IPS-15b (cell line): ENCODE data around the gene ZNF467.

Experiments used
- H3K27me3 ChIP-seq: one replicate; pipeline ENCODE4 v1.6.1; 2013; ENCODE audit warnings: low read length; ENCODE audit not compliant: control insufficient read depth, insufficient read depth
- H3K36me3 ChIP-seq: one replicate; pipeline ENCODE4 v1.6.1; 2013; ENCODE audit warnings: low read length; ENCODE audit not compliant: control insufficient read depth, insufficient read depth
- H3K4me1 ChIP-seq: one replicate; pipeline ENCODE4 v1.6.1; 2013; ENCODE audit warnings: mild to moderate bottlenecking, low read length; ENCODE audit not compliant: control insufficient read depth, insufficient read depth
- H3K4me3 ChIP-seq: one replicate; pipeline ENCODE4 v1.5.1; 2013; ENCODE audit warnings: low read depth, low read length
- H3K9ac ChIP-seq: one replicate; pipeline ENCODE4 v1.6.1; 2013; ENCODE audit warnings: low read depth, mild to moderate bottlenecking, low read length
- H3K9me3 ChIP-seq: one replicate; pipeline ENCODE4 v1.6.1; 2013; ENCODE audit warnings: mild to moderate bottlenecking, low read length; ENCODE audit not compliant: control insufficient read depth, insufficient read depth

Gene ZNF467

GRCh38 chr7:149725426-149725821 is 48.0 kb downstream of the ZNF467 start:
- H3K9ac ChIP-seq = no peak overlapping the region
- H3K36me3 ChIP-seq = peaks cover 33% of the 10 kb centered on the region

GRCh38 chr7:149724661-149725425 is 48.5 kb downstream of the ZNF467 start:
- Histone ChIP-seq H3K36me3 (peaks cover 30% of the 10 kb centered on the region), H3K9ac (no peak overlapping the region)

More at GRCh38 chr7:149725426-149725821, 48.0 kb downstream of the ZNF467 start:
- Histone ChIP-seq H3K9me3 (no peaks in the 10 kb centered on the region), H3K27me3 (no peaks in the 10 kb centered on the region), H3K4me3 (no peak overlapping the region), H3K4me1 (no peaks in the 10 kb centered on the region)

DNA sequence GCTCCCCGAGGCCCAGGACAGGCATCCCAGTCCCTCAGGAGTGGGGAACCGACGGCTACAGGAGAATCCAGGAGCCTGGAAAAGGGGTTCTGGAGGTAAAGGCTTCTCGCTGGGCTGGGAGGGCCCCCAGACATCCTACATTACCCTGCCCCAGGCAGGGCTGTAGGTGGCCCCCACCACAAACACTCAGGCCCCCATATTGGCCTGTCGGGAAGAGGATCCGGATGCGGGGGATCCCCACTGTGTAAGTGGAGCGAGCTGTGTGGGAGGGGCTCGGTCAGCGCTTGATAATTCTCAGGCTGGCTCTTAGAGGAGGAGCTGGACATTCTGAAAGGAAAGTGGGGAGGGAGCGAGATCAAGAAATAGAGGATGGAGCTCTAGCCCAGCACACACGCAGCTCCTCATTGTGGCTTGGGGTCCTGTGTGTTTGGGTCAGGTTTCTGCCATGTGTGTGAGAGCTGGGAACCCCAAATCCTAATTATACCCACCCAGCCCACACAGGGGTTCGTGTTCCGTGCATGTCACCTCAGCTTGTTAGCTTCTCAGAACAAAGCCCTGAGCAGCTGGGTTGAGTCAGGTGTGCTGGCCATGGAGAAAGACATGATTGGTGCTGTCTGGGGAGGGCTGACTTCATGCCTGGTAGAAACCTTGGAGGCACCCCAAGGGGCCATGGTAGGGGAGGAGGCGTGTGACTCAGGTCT is 49.4 kb downstream of the ZNF467 start:
- H3K9ac ChIP-seq = no peak overlapping the region
- H3K4me1 ChIP-seq = no peaks in the 10 kb centered on the region
- H3K9me3 ChIP-seq = no peaks in the 10 kb centered on the region
- peaks cover 30% of the 10 kb centered on the region for H3K36me3 ChIP-seq
- H3K4me3 ChIP-seq = no peak overlapping the region
- H3K27me3 ChIP-seq = no peaks in the 10 kb centered on the region

More at GRCh38 chr7:149724661-149725425, 48.5 kb downstream of the ZNF467 start:
- Histone ChIP-seq H3K4me3 (no peak overlapping the region), H3K9me3 (no peaks in the 10 kb centered on the region), H3K4me1 (no peaks in the 10 kb centered on the region), H3K27me3 (no peaks in the 10 kb centered on the region)

GRCh38 chr7:149723082-149723767 is 50.2 kb downstream of the ZNF467 start:
- Histone ChIP-seq H3K36me3 (peaks cover 25% of the 10 kb centered on the region), H3K27me3 (no peaks in the 10 kb centered on the region), H3K4me1 (no peaks in the 10 kb centered on the region), H3K9me3 (no peaks in the 10 kb centered on the region), H3K4me3 (no peak overlapping the region), H3K9ac (no peak overlapping the region)

- H3K4me3 ChIP-seq = no peak overlapping the region
- H3K36me3 ChIP-seq = peaks cover 23% of the 10 kb centered on the region
- no peaks in the 10 kb centered on the region for H3K27me3 ChIP-seq
- H3K9ac ChIP-seq = no peak overlapping the region
- H3K9me3 ChIP-seq = no peaks in the 10 kb centered on the region
- no peaks in the 10 kb centered on the region for H3K4me1 ChIP-seq
Measured at GRCh38 chr7:149722356-149722957, 50.9 kb downstream of the ZNF467 start.

DNA sequence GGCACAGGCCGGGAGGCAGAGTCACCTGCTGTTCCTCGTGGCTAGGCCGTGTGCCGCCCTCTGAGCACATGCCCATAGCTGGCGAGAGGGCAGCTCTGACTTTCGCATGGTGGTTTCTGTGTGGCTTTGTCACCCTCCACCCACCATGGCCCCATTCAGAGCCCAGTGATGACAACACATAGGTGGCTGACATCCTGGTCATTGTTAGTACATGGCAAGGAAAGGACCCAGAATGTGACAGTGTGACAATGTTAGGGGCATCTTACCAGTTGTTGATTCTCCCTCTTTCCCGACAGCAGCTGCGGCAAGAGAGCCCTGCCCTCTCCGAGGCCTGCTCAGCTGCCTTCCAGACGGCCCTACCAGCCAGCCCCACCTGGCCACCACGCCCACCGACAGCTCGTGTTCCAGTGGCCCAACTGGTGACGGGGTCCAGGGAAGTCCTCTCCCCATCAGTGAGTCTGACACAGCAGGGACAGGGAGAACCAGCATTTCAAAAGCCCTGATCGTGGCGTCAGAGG is 52.2 kb downstream of the ZNF467 start:
- H3K4me3 ChIP-seq = no peak overlapping the region
- H3K36me3 ChIP-seq = peaks cover 23% of the 10 kb centered on the region
- no peaks in the 10 kb centered on the region for H3K4me1 ChIP-seq
- H3K9ac ChIP-seq = no peak overlapping the region
- no peaks in the 10 kb centered on the region for H3K9me3 ChIP-seq
- H3K27me3 ChIP-seq = no peaks in the 10 kb centered on the region

- Histone ChIP-seq H3K27me3 (no peaks in the 10 kb centered on the region), H3K4me1 (no peaks in the 10 kb centered on the region), H3K36me3 (peaks cover 23% of the 10 kb centered on the region), H3K9ac (no peak overlapping the region), H3K4me3 (no peak overlapping the region), H3K9me3 (no peaks in the 10 kb centered on the region)
Measured at GRCh38 chr7:149720372-149721083, 52.9 kb downstream of the ZNF467 start.

DNA sequence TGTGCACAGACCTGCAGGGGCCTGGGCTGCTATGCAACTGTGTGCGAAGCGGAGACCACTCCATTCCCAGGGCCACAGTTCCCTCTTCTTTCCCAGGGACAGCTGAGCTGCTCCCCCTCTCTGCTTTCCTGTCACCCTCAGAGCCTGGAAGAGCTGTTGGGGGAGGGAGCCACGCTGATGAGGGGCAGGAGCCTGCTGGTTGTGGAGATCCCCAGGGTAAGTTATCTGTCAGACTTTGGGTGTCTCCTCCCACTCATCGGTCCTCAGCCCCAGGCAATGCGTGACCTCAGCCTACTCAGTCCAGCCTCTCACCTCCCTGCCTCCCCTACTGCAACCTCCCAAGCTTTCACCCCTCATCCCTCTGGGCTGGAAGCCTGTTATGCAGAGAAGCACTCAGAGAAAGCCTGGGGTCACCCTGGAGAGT is 53.5 kb downstream of the ZNF467 start:
- H3K4me3 ChIP-seq = no peak overlapping the region
- peaks cover 18% of the 10 kb centered on the region for H3K36me3 ChIP-seq
- no peak overlapping the region for H3K9ac ChIP-seq
- no peaks in the 10 kb centered on the region for H3K4me1 ChIP-seq
- H3K9me3 ChIP-seq = no peaks in the 10 kb centered on the region
- no peaks in the 10 kb centered on the region for H3K27me3 ChIP-seq

DNA sequence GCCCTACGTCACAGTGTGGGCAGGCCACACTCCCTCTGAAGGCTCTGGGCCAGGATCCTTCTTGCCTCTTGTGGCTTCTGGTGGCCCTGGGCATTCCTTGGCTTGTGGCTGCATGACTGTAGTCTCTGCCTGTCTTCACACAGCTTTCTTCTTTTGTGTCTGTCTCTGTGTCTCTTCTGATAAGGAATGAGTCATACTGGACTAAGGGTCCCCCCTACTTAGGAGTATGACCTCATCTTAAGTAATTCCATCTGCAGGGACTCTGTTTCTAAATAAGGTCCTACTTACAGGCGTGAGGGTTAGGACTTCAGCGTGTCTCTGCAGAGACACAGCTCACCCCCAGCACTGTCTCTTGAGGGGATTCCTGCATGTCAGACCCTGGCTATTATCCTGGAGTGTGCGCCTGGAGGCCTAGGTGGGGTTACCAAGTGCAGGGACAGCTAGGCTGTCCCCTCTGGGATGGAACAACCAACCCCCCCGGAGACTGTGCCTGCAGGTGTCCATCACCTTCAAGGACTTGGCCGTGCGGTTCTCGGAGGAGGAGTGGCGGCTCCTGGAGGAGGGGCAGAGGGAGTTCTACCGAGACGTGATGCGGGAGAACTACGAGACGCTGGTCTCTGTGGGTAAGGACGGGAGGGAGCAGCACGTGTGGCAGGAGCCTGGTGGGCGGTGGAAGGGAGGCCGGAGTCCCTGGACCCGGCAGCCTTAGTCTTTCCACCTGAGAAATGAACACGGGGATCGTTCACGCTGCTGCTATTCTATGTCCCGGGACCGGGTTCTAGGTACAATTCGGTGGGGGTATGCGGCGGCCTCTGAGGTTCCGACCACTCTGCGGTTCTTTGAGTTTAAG is 54.1 kb downstream of the ZNF467 start:
- Histone ChIP-seq H3K4me3 (no peak overlapping the region), H3K9me3 (no peaks in the 10 kb centered on the region), H3K4me1 (no peaks in the 10 kb centered on the region), H3K27me3 (no peaks in the 10 kb centered on the region), H3K9ac (no peak overlapping the region), H3K36me3 (peaks cover 14% of the 10 kb centered on the region)

DNA sequence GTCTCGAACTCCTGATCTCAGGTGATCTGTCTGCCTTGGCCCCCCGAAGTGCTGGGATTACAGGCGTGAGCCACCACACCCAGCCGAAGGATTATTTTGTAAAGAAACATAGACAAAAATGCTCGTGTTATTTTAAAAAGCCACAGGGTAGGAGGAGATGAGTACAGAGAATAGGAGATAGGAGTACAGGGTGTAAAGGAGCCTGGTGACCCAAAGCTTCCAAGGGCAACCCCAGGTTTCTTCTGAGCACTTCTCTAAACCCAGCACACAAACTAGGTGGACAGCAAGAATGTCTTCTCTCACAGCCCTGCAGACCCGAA is 54.7 kb downstream of the ZNF467 start:
- no peaks in the 10 kb centered on the region for H3K9me3 ChIP-seq
- H3K27me3 ChIP-seq = peaks cover 4% of the 10 kb centered on the region
- no peaks in the 10 kb centered on the region for H3K4me1 ChIP-seq
- H3K4me3 ChIP-seq = no peak overlapping the region
- H3K9ac ChIP-seq = no peak overlapping the region
- H3K36me3 ChIP-seq = peaks cover 9% of the 10 kb centered on the region
